Middle frontal gyrus (tissue), 1 donor: ENCODE data around the gene ZMIZ1.
"Not testable (repeated sequence)": the region's sequence is repeated elsewhere in the genome, so short reads cannot be mapped to it uniquely, and the experiment has no call there.

Experiments used
- DNase-seq: peaks from one replicate; pipeline ENCODE4 v3.0.0-alpha.2; 2015; ENCODE audit warnings: low spot score; ENCODE audit errors: extremely low spot score

Gene ZMIZ1

DNA sequence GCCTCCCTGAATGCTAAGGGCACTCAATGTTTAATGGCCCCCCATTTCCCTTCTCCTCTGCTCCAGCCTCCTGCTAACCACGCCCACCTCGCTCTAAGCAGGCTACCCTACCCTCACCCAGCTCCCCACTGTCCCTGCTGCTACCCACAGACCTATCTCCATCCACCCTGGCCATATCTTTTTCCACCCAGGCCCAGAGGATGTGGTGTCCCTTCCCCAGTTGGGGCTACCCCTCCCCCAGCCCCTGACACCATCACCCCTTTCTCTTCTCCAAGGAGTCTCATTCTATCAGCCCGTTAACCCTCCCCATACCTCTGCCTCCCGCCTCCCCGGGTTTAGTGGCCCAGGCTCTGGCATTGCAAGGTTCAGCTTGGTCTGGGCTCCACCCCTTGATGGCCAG is 249.6 kb downstream of the ZMIZ1 start:
- DNase-seq = no peak

DNA sequence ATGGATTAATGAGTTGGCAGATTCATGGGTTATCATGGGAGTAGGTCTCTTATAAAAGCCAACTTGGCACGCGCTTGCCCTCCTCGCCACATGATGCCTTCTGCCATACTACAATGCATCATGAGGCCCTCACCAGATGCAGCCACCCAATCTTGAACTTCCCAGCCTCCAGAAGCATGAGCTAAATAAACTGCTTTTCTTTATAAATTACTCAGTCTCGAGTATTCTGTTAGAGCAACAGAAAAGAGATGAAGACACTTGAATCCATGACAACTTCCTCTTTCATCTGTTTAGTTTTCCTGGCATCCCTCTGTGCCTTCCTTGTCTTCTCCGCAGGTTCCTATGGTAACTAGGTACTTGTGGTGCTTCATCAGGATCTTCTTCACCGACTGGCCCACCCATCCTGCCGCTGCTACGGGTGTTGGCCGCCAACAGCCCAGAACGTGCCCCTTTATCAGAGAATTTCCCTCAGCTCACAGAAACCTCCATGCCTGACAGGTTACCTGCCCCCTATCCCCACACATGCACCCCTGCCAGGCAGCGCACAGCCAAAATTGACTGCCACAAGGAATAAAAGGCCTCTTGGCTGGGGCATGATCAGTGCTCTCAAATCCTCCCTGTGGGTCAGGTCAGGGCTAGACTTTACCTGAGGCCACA is 250.5 kb downstream of the ZMIZ1 start:
- DNase-seq = no peak

DNA sequence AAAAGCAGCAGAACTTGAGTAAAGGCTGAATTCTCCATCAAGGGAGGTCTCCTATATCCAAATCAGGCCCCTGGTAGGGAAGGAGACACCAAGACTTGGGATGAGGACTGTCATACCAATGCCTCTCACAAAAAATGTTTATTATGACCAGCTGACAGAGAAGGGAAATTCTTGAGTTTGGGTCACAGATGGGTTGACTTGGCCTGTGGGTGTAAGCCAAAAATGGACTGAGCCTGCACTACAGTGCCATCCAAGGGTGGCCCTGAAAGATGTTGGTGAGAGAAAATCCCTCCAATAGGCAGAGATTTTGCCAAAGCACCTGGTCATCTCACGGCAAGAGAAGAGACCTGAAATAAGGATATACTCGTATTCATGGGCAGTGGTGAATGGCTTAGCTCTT is 251.6 kb downstream of the ZMIZ1 start:
- DNase-seq = no peak

DNA sequence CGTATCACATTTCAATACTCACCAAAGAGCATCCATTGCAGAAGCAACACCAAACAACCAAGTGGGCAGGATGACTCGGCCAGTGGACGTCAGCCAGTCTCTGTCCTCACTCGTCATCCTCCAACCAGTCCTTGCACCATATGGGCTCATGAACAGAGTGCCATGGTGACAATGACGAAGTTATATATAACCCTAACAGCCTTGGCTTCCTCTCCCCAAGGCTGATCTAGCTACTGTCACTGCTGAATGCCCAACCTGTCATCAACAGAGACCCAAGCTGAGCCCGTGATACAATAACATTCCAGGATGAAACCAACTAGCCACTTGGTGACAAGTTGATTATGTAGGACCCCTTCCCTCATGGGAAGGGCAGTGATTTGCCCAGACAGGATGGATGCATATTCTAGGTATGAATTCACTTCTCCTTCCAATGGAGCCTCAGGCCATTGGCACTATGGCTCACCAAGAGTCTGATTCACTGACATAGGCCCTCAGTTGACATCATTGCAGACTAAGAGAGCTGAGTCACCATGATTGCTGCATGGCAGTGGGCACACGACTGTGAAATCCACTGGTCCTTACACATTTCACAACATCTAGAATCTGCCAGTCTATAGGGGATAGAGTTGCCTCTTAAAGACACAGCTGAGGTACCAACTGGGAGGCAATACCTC is 252.2 kb downstream of the ZMIZ1 start:
- DNase-seq = no peak

DNA sequence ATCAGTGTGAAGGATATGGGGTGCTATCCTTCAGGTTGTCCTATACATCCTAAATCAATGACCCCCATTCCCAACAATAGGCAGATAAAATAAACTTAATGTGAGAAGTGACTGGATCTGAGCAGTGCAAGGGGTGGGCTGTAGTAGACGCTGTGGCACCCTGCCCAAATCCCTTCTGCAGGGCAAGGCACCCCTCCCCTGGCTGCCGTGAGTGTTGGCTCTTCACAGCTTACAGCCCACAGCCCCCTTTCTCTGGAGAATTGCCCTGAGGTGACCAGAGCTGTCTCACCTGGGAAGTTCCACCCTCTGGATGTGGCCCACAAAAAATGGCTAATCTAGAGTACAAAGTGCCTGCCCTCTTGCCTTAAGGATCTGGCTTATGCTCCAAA is 252.7 kb downstream of the ZMIZ1 start:
- DNase-seq = no peak

DNA sequence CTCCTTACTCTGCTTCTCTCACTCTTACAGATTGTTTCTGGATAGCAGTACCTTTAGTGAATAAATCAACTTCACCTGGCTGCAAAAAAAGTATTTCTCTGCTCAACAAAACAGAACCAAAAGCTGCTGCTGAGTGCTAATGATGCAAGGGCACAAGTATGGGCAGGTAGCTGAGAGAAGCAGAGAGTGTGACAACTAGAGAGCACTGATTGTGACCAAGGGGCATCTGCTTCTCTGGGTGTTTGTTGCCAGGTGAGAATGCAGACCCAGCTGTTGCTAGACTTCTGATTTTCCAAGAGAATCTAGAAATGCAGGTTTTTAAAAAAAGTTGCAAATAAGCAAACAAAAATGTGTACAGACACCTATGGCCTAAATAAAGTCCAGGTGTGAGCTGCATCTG is 253.2 kb downstream of the ZMIZ1 start:
- DNase-seq = no peak

DNA sequence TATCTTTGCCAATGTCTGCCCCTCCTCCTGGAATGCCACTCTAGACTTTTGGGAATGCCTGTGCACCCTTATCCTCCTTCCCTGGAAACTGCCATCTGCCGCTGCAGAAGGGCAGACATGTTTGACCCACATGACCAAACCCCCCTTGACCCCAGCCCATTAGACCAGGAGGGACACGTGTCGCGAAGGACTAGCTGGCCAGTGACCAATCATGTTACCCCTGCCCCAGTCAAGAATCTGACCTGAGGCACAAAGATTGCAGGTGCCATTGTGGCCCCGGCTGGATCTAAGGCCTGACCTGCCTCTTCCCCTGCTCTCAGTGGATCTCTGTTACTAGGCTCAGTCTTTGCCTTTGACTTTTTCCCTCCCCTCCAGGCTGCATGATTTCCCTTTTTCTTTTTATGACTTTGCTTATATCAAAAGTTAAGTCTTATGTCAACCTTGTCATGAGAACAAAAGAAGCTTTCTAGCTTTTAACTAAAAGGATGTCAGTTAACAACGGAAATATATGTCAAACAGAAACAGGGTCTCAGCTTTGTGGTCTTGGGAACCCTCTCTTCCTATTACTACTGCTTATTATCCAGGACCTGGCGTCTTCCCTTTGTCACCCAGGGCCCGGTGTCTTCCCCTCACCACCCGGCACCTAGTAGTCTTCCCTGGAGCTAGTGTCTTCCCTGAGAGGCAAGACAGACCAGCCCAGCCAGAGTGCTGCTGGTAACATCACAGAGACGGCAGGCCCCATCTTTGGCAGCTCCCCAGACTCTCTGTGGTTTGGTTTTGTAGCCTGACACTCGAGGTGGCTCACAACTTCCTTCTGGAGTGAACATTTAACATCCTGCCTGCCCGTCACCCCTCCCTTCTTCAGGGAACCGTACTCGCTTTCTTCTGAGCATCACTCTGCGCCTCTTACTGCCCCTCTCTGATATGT is 254.1 kb downstream of the ZMIZ1 start:
- DNase-seq = no peak

DNA sequence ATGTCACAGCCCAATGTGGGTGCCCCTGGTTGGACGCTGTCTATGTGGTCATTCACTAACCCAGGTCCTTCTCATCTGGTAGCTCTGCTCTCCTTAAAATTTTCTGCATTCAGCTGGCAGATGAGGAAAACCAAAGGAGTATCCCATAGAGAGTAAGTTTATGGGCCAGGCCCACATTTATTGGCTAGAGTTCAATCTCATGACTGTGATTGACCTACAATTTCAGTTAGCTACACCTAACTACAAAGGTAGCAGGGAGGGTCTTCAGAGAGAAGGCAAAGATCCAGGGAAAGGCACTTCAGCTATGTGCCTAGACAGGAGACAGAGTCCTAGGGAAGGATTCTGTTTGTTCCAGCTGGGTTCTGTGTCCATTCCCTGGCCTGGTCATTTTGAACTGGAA is 254.8 kb downstream of the ZMIZ1 start:
- DNase-seq = no peak

DNA sequence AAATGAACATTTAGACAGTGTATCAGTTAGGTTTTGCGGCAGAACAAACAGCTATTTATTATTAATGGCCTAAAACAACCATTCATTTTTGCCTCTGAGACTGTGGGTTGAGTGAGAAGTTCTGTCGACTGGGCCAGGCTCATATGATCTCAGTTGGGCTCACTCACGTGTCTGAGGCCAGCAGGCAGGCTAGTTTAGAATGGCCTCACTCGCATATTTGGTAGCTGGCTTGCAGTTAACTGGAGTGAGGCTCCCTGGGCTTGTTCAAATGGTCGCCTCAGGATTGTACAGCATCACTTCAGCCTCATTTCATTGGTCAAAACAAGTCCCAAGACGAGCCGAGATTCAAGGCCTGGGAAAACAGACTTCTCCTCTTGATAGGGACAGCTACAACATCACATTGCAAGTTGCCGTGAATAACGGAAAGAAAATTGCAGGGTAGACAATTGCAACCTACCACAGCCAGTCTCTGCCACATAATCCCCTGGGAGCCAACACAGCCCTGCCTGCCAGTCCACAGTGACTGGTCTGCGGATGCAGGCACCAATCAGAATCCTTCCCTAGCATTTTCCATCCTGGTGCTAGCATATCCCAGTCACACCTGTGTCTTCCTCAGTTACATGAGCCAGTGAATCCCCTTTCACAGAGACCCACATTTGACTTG is 255.4 kb downstream of the ZMIZ1 start:
- DNase-seq = no peak

DNA sequence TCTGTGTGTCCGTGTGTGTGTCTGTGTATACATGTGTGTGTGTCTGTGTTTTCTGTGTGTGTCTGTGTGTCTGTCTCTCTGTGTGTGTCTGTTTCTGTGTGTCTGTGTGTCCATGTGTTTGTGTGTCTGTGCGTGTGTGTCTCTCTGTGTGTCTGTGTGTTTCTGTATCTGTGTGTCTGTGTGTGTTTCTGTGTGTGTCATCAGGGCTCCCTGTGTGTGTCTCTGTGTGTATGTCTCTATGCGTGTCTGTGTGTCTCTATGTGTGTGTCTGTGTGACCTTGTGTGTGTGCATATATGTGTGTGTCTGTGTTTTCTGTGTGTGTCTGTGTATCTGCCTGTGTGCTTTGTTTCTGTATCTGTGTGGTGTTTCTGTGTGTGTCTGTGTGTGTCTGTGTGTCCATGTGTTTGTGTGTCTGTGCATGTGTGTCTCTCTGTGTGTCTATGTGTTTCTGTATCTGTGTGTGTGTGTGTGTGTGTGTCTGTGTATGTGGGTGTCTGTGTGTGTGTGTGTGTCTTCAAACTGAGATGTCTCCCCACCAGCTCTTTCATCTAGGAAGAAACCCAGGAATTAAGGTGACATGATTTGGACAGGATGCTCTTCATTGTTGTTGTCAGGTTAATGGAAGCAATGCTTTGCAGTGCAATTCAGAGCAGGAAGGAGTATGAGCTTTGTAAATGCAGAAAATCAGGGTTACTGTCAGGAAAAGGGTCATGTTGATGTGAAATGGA is 257.8 kb downstream of the ZMIZ1 start:
- DNase-seq = no peak

DNA sequence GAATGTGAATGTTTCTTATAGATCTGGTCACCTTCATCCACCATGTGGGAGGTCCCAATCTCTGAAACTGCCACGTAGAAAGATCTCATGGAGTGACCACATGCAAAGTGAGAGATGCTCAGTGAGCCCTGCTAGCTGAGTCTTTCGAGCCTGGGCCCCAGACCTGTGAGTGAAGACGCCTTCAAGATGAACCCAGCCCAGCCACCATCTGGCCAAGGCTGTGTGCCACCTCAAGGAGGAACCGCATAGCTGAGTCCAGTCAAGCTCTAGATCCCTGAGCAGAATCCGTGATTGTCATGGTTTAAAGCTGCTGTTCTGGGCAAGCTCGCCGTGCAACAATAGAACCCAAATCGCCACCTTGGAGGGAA is 258.3 kb downstream of the ZMIZ1 start:
- no peak for DNase-seq

DNA sequence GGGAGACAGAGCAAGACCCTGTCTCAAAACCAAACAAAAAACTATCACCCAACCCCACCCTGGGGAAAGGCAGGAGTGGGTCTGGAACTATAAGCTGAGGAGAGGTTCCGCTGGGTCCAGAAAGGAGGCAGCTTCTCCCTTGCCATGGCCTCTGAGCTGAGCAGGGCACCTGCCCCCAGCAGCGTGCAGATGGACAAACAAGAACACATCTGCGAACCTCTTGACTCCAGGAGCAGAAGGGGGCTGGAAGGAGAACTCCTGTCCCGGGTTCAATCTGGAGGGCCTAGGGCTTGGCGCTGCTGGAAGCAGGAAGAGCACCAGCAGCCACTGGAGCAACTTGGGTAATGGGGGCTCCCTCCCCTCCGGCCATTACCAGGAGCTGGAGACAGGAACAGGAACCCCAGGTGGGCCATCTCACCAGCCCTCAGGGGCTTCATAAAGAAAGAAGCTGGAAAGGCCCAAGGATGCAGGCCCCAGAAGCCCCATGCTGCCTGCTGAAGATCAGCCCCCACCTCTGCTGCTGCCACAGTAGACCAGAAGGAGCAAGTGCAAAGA is 259.5 kb downstream of the ZMIZ1 start:
- no peak for DNase-seq

DNA sequence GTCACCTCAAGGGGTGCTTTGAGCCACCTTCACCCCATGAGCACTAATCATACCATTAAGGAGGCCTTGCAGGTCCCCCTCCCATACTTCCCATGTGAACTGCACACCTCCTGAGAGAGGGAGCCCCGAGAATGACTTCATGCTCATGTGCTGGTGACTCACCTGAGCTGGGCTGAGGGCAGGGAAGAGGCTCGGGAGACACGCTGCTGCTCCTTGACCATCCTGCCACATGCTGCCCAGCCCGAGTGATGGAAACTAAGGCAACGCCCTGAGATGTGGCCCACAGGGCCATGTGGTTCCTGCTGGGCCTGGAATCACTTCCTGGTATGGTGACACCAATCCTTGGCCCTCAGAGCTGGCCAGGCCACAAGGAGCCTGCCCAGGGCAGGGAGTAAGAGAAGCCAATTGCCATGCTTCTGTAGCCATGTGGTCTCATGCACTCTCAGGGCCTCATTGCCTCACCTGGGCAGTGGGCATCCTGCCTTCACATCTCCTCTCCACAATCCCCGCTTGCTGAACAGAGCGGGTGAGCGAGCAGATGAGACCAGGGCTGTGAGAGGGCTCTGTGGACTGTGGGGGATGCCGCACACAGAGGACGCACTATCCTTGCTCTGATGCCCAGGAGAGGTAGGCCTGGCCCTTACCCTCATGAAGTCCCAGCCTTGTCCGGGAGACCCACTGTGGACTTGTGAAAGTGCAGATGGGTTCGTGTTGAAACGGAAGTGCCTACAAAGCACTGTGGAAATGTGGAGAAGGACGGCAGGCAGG is 260.2 kb downstream of the ZMIZ1 start:
- DNase-seq = no peak

DNA sequence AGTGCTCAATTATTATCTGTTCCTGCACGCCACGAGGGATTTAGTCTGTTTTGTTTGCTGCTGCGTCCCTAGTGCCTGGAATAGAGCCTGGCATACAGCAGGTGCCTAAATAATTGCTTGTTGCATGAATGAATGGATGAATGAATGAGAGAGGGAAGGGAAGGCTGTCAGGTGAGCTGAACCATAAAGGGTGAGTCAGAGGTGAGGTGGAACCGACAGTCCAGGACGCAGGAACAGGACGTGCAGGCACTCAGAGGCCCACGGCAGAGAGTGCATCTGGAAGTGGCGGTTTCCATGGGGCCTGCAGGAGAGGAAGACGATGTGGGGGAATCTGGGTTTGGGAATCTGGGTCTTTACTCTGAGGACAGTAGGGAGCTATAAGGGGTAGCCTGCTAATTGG is 260.8 kb downstream of the ZMIZ1 start:
- no peak for DNase-seq

DNA sequence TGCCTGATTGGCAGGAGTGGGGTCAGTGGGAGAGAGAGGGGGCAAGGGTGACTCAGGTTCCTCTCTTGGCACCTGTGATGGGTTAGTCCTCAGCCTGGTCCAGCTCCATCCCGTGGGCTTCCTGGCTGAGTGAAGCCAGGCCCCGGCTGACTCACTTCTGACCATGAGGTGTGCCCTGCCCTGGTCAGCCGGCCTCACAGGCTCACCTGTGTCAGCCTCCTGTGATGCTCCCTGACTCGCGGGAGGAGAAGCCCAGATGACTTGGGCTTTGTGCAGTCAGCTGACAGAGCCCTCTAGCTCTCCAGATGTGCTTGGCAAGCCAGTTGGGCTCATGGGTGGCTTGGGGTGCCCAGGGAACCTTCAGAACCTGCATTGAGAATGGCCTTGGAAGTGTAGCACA is 262.5 kb downstream of the ZMIZ1 start:
- DNase-seq = no peak

DNA sequence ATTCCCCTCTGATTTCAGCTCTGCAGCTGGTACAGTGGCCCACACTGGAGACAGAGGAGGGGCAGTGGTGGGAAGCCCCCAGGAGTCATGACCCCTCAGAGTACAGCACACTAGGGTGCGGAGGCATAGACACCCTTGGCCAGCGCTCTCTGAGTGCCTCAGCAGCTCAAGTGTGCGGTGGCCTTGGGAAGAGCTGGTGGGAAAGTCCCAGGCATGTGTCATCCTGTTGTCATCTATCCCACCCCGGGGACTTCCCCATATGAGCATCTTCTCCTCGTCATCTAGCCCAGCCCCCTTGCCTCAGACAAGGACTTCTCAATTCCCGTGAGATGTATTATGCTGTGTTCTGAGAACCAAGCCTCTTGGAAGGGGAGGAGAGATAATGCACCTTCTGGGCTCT is 262.9 kb downstream of the ZMIZ1 start:
- DNase-seq = no peak

DNA sequence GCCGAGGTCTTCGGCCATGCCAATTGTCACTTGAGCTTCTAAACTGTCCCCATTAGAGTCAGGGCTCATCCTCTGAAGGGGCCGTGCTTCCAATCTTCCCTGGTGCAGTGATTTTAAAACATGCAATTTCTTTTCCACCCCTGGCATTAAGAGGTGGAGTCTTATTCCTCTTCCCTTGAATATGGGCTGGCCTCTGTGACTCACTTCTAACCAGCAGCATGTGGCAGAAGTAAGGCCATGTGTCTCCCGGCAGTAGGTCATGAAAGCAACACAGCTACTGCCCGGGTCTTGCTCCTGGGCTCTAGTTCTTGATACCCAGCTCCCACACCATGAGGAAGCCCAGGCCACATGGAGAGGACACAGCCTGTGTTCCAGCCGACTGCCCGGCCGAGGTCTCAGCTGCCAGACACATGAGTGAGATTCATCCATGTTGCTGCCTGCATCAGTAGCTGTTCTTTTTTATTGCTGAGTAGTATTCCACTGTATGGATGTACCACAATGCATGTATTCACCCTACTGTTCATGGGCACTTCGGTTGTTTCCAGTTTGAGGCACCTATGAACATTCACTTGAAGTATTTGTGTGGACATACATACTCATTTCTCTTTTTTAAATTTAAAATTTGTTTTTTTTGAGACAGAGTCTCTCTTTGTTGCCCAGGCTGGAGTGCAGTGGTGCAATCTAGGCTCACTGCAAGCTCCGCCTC is 264.0 kb downstream of the ZMIZ1 start:
- not testable (repeated sequence) for DNase-seq

DNA sequence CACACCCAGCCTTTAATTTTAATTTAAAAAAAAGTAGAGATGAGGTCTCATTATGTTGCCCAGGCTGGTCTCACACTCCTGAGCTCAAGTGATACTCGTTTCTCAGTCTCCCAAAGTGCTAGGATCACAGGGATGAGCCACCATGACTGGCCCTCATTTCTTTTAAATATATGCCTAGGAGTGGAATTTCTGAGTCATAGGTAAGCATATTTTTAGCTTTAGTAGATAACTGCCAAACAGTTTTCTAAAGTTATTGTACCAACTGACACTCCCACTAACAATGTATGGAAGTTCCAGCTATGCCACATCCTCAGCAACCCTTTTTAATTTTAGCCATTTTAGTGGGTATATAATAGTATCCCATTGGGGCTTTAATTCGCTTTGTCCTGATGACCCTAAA is 264.7 kb downstream of the ZMIZ1 start:
- DNase-seq = no peak

DNA sequence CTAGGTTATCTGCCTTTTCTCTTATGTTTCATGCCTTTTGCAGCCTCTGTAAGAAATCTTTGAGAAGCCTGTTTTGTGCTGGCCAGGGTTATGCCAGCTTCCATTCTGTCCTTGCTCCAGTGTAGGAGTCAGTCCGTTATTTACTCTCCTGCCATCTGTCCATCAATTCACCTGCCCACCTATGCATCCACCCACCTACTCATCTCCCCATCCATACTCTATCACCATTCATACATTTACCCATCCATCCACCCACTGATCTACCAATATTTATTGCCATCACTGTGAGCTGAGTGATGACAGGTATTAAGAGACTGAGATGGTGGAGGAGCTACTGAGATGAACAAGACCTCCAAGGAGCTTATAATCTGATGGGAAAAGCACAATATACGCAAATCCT is 265.8 kb downstream of the ZMIZ1 start:
- no peak for DNase-seq

DNA sequence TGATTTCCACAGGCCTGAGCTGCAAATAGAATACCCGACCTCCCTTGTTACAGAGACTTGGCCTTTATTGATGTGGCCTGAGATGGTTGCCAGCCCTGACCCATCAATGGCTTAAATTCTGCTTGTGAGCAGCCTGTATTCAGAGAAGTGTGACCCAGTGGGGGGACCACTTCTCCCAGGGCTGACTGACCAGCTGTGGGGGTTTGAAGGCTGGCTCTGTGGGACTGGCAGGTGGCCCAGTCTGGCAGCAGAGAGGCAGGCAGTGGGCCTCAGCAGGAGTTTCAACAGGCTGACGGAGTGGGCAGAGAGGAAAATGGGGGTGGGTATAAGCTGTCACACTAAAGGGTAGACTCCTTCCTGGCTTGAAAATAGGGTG is 266.3 kb downstream of the ZMIZ1 start:
- peak; percentile 54 for DNase-seq
